HuH-7.5 (cell line): Measurements from ENCODE around the gene CRYGC.
"Not testable (repeated sequence)": the region's sequence is repeated elsewhere in the genome, so short reads cannot be mapped to it uniquely, and the experiment has no call there.

ENCODE experiments used
- DNase-seq: peaks from one replicate; pipeline ENCODE4 v3.0.0; 2011; ENCODE audit warnings: low spot score

Gene CRYGC

GRCh38 chr2:208136716-208137094, 7.1 kb upstream of the CRYGC start:
- DNase-seq, result no peak

DNA sequence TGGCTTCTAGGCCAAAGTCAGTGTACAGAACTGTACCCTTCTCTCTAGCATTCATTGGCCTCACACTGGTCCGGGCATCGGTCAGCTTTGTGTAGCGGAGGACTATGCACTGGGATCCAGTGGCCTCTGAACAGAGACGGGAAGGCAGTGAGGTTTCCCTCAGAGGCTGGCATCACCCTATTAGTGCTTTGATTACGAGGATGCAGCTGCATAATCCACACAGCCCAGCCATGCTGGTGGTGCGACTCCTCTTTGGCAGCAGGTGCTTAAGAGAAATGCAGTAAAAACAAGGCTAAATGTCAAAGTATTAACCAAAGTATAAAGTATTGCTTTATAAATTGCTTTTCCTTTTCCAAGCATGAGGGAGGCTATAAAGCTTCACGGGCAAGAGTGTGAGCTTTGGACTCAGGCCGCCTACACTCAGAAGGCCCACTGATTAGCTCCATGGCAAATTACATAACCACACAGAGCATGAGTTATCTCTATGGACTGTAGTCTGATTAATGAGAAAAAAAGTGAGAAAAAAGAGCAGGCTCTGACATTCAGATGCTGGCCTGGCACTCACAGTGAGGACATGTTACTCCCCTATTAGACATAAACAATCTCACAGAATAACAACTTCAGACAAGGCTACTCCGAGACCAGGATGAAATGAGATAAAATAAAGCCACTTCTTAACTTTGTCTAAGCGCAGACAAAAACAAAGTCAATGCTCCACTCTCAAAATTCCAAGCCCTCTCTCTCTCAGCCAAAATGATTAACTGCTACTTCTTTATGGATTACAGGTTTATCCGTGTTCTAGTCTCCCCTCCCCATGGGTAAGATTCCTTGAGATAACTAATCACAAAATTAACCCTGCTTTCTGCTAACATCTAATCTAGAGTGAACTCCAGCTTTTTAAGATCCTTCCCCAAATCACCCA, 6.4 kb upstream of the CRYGC start:
- DNase-seq, result no peak

GRCh38 chr2:208134928-208135586, 5.4 kb upstream of the CRYGC start:
- DNase-seq, result no peak

- no peak for DNase-seq
Measured at GRCh38 chr2:208130712-208131110, 1.1 kb upstream of the CRYGC start.

DNA sequence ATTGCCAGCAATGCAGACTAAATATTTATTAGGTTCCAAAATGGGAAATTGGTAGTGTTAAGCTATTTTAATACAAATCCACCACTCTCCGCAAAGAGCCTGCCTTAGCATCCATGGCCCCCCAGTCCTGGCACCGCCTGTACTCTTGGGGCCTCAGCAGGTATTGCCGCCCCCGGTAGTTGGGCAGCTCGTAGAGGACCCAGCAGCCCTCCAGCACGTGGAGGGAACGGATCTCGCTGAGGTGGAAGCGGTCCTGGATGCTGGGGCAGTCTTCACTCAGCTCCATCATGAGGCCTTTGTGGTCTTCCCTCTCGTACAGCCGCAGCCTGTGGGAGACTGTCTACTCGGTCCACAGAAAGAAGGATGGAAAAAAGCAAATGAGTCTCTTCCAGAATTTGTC, 1.5 kb downstream of the CRYGC start:
- no peak for DNase-seq

- no peak for DNase-seq
Measured at GRCh38 chr2:208127090-208127489, 2.5 kb downstream of the CRYGC start.

DNA sequence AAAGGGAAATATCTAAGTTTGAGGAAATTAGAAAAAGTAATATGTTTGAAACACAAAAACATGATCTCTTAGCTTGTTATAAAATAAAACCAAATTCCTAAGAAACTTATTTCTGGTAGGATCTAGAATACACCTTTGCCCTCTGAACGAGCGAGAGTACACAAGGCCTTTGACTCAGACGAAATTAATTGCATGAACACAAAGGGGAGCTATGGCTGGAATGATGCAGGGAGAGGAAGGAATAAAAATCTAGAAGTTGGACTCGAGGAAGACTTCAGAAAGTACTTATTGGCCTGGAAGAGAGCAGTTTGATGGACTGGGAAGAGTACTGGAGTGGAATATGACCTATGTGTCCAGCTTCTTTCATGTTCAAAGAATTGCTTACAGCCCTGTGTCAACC, 4.4 kb downstream of the CRYGC start:
- DNase-seq, result no peak

GRCh38 chr2:208124013-208124715, 5.5 kb downstream of the CRYGC start, which contains the start of gene CRYGD:
TSS of gene CRYGD (minus strand) at chr2:208124524. CDS start at chr2:208124473, 51 bp downstream.
- not testable (repeated sequence) for DNase-seq

GRCh38 chr2:208122248-208122647, 7.4 kb downstream of the CRYGC start:
- no peak for DNase-seq

DNA sequence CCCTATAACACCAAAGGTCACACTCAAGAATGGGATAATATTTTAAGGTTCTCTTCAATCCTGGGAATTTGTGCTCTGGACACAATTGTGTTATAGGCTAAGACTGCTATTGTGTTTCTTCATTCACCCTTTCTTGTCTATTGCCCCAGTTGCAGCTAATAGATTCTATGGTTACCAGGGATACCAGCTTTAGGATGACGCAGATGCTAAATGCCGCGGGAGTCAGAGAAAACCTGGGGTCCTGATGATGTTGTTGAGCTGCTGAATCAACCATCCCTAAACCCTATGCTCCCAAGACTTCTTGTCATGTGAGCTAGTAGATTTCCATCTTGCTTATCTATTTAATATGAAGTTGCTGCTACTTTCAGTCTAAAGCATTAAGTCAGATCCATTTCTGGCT, 10.7 kb downstream of the CRYGC start:
- no peak for DNase-seq

- not testable (repeated sequence) for DNase-seq
Measured at GRCh38 chr2:208117390-208117789, 12.2 kb downstream of the CRYGC start.

DNA sequence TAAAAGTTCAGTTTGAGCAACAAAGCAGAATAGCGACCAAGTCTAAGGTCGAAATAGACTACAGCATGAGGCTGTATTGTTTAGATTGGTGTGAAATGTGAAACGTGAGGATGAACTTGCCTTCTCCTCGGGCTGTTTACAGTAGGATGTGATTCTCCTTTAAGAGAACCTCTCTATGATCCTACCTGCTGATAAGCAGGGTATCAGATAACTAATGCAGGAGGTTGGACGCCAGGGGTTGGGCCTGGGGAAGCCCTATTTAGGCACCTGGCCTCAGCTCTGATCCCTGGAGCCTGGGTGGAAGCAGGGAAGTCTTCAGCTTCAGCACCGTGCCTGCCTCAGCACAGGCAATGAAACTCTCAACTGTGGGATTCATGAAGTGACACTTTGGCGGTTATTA, 16.7 kb downstream of the CRYGC start:
- DNase-seq, result no peak

DNA sequence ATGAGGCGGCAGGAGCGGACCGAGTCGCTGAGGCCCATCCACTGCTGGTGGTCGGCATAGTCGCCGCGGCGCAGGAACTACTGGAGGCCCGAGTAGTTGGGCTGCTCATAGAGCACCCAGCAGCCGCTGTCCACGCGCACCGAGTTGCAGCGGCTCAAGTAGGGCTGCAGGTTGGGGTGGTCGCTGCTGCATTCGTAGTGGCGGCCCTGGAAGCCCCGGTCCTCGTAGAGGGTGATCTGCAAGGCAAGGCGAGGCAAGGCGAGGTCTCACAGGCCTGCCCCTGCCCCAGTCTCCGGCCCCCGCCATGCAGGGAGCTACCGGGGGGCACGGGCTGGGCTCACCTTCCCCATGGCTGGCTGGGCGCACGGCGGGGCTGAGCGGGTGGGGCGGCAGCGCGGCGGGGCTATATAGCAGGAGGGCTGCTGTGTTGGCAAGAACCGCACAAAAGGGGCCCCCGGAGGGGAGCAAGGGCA, 17.3 kb downstream of the CRYGC start:
- DNase-seq, result not testable (repeated sequence)

GRCh38 chr2:208103616-208104015, 26.0 kb downstream of the CRYGC start:
- no peak for DNase-seq

DNA sequence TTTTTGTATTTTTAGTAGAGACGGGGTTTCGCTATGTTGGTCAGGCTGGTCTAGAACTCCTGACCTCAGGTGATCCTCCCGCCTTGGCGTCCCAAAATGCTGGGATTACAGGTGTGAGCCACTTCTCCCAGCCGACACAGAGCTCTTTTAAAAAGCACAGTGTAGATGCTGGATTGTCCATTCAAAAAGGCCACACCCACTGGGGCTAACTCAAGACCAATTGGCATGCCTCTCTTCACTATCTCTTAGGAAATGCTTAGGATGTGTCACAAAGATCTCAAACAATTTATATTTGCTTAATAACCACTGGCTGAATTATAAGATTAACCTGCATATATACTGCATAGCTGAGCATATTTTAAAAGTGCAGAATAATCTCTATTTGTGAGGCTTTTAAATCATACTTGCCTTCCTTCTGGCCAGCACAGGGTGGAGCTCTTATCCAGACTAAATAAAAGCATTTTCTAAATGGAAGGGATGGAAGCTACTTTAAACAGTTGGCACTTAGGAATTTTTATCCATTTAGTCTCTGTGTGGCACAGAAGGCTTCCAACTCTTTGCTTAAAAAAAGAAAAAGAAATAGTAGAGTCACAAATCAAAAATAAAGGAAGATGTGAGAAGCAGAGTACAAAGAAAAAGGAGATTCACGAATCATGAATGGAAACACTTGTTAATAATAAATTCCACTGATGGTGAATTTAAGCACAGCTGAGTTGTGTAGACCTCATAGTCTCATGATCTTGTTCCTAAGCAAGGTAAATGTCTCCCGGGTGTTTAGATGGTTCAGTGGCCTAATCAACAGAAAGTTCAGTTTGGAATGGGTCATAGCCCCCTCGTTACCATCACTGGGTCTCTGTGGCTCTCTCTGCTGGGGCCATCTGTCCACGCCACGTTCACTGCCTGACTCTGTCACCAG, 27.7 kb downstream of the CRYGC start:
- no peak for DNase-seq

DNA sequence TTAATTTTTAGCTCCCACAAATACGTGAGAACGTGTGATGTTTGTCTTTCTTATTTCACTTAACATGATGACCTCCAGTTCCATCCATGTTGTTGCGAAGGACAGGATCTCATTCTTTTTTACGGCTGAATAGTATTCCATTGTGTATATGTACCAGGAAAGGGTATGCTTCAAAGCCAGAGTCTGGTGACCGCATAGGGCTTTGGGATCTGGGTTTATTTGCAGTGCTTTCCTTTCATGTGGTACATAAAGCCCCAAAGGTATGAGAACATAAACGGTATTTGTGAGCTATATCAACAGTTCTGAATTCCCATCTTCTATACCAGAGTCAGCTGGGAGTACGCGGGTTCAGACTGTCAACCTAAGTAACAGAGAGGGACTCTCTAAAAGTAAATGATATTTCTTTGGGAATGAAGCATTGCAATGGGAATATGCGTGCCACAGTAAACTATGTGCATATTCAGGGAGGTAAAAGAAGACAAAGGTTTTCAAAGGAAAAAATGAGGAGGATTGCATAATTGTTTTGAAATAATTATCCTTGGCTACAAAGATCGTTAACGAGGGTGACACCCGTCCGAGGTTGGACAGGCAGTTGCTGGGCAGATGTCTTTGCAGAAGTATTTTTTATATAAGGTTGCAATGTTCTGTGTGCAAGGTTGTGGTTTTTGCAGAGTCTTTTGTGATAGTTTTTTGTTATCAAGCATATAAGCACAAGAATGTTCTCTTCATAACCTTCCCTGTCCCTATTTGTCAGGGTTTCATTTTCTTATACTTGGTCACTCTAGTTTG, 29.8 kb downstream of the CRYGC start:
- DNase-seq, result no peak

- not testable (repeated sequence) for DNase-seq
Measured at GRCh38 chr2:208098701-208099100, 30.9 kb downstream of the CRYGC start.

- no peak for DNase-seq
Measured at GRCh38 chr2:208098267-208098666, 31.4 kb downstream of the CRYGC start.

- no peak for DNase-seq
Measured at GRCh38 chr2:208097801-208098200, 31.8 kb downstream of the CRYGC start.

DNA sequence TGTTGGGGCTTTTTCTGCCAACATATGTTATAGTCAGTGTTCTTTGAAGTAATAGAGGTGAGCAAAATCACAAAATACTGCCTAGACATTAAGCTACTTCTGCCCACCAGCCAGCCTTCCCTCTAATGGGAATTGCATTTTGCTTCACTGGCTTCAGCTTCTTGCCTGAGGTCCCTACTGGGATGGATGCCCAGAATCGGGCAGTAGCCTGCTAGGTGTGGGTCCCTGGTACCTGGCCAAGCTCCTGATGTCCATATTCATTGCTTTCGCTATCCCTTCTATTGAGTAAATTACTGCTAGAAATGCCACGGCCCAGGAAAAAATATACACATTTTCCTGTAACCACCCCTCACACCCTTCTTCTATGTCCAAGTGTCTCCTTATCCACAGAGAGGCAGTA, 32.3 kb downstream of the CRYGC start:
- no peak for DNase-seq

DNA sequence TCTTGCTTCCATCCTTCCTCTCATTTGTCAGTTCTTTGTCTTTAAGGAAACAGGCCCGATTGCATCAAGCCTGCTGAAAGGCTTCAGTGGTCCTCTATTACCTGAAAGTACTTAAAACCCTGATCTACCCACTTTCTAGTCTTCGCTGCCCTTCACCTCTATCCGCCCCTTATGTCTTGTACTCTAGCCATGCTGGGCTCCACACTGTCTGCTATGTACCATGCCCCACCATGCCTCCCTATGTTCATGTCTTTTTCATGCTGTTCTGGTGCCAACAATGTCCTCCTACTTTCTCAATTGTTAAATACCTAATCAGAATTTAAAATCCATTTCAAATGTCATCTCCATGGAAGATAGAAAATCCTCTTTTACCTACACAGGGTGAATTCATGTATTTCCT, 33.5 kb downstream of the CRYGC start:
- DNase-seq, result no peak
